ENCODE data around the gene COL5A1.

COL5A1 gene

GRCh38 chr9:134626571-134627416 is 14.8 kb upstream of the COL5A1 start:
- DNase-seq, result no peak

GRCh38 chr9:134627417-134628353 is 13.9 kb upstream of the COL5A1 start:
- DNase-seq, result no peak

DNA sequence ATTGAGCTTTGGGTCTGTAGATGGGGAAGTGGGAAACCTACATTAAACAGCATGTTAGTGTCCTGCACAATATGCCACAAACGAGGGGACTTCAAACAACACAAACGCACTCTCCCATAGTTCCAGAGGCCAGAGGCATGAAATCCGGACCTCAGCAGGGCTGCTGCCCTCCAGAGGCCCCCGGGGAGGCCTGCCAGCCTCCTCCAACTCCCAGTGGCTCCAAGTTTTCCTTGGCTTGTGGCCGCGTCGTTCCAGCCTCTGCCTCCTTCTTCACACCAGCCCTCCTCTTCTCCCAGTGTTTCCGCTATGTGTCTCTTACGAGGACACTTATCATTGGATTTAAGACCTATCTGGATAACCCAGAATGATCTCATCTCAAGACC is 13.3 kb upstream of the COL5A1 start:
- DNase-seq, result no peak

DNA sequence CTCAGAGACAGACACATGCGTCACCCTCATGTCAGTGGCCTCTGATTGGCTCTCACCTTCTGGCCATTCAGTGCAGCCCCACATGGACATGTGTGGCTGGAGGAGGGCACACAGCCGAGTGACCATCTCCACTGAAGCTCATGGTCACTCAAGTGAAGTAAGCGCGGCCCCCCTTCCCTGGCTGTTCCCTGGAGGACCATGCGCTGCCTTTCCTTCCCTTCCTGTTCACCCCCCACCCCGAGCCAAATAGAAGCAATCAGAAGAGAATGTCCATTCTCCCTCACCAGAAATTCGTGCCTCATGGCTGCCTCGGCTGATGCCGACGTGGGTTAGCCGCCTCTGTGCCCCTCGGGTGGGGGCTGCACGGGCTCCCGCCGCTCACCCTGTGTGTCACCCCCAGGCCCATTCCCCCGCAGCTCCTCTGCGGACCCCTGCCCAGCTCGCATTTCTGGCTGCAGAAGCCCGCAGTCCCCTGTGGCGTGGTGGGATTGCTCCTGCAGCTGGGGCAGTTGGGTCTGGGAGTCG is 12.5 kb upstream of the COL5A1 start:
- no peak for DNase-seq

DNA sequence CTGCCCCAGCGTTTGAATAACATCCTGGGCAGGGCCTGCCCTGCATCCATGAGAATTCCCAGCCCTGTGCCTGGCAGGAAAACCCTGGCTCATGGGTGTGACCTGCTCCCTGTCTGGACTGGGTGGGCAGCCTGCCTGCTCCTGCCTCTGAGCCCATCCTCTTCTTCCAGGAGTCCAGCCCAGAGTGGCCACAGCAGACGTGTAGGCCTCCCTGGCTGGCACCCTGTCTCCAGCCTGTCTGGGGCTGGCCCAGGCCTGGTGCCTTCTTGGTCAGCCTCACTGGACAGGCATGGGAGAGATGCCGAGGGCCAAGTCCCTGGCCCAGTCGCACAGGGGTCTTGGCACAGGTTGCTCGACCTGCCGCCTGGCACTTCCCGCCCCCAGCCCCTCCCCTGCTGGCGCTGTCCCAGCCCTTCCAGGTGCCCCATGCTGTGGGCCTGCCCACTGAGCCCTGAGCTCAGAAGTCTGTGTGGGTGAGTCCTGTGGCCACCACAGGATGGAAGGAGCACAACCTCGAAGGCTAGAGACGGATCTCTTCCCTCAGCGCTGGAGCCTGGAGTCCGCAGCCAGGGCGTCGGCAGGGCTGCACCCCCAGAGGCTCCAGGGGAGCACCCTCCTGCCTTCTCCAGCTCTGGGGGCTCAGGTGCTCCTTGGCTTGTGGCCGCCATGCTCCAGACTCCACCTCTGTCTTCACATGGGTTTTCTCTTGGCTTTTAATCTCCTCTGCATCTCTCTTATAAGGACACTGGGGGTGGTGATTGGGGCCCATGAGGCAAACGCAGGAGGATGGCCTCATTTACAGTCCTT is 11.8 kb upstream of the COL5A1 start:
- no peak for DNase-seq

DNA sequence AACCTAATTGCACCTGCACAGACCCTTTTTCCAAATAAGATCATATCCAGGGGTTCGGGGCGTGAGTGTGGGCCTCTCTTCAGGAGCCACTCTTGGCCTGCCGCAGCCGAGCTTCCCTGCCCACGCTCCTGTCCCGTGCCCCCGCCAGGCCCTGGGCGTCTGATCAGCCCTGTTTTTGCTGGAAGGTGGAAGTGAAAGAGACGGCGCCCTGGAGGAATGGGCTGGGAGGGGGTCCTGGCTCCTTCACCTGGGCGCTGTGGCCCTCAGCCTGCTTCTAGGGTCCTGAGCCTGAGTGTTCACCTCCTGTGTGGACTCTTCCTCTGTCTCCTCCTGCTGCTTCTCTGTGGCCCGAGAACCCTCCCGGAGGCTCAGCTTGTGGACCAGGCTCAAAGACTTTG is 11.2 kb upstream of the COL5A1 start:
- DNase-seq, result no peak

- no peak for DNase-seq
These were observed 10.7 kb upstream of the COL5A1 start for GRCh38 chr9:134630861-134631260.

DNA sequence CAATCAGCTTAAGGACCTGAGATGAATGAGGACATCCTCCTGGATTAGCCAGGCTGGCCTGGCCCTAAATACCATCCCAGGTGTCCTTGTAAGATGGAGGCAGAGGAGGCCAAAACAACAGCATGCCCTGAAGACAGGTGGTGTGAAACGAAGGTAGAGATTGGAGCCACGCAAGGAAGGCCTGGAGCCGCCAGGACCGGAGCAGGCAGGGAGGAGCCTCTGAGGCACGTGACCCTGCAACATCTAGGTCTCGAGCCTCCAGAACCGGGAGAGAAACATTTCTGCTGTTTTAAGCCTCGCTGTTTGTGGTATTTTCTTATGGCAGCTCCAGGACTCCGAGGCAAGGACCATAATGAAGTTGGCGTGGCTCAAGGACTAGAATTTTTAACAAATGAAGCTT is 9.7 kb upstream of the COL5A1 start:
- no peak for DNase-seq

DNA sequence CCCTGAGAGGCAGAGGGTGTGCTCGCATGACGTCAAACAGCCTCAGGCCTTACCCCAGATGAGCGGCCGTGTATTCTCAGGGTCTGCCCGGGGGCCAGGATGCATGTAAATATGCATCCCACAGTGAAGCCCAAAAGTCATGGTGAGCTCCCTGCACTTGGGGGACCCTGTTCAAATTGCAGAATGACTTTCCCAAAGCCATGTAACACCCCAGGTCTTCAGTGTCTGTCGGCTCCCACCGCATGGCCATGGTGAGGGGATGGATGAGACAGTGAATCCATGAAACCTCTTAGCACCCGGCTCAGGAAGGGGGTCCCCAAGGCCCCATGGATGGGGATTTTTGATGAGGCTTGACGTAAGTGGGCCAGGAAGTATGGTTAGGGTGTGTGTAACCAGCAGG is 9.3 kb upstream of the COL5A1 start:
- no peak for DNase-seq

DNA sequence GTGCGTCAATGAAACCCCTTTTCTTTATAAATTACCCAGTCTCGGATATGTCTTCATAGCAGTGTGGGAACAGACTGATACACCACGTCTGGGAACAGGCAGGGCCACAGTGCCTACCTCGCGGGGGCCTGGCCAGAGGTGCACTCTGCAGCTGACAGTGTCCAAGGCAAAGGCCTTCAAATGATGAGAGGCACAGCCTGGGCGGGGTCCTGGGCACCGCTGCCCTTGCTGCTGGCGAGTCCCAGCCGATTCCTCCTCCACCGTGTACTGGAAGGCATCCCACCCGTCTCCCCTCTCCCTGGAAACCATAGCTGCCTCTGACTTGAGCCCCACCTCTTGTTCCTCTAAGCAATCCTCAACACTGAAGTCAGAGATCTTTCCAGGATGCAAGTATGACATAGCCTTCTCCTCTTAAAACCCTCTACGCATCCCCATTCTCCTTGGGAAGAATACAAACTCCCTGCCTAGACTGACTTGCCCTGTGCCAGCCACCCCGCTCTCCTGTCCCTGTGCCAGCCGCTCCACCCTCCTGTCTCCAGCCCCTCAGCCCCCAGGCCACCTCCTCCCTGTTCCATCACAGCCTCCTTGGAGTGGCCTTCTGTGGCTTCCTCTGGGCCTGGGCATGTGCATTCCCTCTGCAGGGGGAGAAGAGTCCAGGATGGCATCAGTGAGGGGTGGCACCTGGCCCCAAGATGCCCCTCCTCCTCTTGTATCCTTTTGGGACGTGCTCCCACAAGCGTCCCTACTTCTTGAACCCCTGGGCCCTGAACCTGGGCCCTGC is 8.1 kb upstream of the COL5A1 start:
- DNase-seq, result no peak

DNA sequence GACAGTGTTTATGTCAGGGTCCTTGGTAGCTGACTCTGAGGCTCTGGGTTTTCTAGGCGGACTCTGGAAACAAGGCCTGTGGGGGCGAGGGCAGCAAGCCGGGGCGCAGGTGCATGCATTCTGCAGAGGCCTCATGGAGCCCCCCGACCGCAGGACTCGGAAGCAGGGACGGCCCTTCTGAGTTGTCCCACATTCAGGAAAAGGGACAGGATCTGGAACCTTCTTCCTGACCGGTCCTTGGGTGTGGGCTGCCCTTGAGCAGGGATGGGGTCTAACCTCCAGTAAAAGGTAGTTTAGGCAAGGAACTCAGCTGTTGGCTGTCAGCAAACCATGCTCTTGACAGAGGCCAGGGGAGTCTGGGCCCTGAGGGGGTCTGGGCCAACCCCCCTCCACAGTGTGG is 7.4 kb upstream of the COL5A1 start:
- DNase-seq, result no peak

GRCh38 chr9:134634667-134635230 is 6.9 kb upstream of the COL5A1 start:
- DNase-seq, result no peak

GRCh38 chr9:134635351-134636148 is 6.1 kb upstream of the COL5A1 start:
- DNase-seq, result no peak

DNA sequence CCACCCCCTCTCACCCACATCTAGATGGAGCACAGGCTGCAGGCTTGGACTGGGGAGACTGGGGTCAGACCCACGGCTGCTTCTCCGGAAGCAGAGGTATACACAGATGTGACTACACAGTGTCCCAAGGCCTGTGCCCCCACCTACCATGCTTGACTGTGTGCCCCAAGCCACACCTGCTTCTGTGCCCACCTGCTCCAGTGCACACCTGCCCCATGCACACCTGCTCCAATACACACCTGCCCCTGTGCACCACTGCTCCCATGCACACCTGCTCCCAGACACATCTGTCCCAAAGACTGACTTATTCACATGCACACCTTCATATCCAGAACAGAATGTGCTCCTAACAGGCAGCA is 5.5 kb upstream of the COL5A1 start:
- DNase-seq, result no peak

- no peak for DNase-seq
These were observed 4.4 kb upstream of the COL5A1 start for GRCh38 chr9:134637241-134637640.

DNA sequence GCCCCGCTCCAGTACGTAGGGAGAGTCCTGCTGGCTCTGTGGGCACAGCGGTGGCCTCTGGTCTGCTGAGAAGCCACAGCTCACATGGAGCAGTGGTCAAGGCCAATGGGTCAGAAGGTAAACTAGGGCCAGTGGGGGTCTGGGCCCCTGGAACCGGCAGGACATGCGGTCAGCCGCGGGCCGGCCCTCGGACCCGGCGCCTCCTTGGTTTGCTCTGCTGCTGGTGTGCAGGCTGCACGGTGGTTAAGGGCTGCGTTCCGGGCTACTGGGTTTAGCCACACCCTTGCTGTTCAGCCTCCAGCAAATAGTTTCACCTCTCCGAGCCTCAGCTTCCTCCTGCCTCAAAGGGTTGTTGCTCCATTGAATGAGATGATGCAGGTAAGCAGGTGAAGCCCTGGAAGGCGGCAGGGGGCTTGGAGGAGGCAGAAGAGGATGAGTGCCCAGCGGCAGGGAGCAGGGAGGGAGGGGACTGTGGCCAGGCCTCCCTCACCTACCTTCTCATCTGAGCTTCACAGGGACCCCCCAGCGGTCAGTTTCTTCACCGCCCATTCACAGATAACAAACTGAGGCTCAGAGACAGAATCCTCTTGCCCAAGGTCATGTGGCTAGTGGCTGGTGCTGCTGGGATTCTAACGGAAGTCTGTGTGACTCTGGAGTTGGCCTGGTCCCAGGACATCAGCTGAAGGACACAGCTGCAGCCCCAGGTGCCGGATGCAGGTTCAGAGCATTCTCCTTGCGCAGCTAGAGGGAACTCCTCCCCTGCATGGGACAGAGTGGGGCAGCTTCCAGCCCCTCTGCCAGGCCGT is 3.7 kb upstream of the COL5A1 start:
- no peak for DNase-seq

GRCh38 chr9:134638502-134639090 is 3.0 kb upstream of the COL5A1 start:
- no peak for DNase-seq

DNA sequence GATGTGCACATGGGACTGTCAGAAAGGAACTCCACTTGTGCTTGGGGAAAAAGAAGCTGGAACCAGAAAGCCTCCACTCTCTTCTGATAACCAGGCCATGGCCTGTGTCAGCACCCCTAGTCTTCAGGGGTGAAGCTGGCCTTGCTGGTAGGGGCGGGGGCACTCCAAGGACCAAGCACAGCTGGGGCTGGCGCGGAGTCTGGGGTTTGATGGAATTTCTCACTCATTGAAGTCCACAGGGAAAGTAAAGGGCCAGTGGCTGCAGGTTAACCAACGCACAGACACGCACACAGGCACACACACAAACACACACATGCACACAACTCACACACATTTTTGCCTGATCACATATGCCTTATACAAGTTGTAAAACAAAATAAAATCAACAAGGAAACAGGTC is 1.6 kb upstream of the COL5A1 start:
- no peak for DNase-seq

GRCh38 chr9:134640506-134641172 is 964 bp upstream of the COL5A1 start:
- no peak for DNase-seq
